H1 (cell line): ENCODE results near the gene TPP2. TPM values are rescaled to one million over a fixed set of nuclear protein-coding genes. Genes with fewer than 3 reads are reported as not detected.

Source experiments
- CTCF ChIA-PET: fragments of 300-600 bp; sonication (Branson Sonifier 250); formaldehyde crosslinking; loops from one replicate; lab custom pipeline; 2021; ENCODE audit not compliant: partially characterized antibody; lab: Charles Lee
- POLR2A ChIA-PET: fragments of 300-600 bp; sonication (Branson Sonifier 250); formaldehyde crosslinking; loops from one replicate; lab custom pipeline; 2021; ENCODE audit warnings: inconsistent platforms; ENCODE audit not compliant: partially characterized antibody; lab: Charles Lee
- DNase-seq, 2 experiments: peaks; one replicate each; pipeline versions ENCODE4 v3.0.0 to v3.0.0-alpha.2; 2010 to 2022; ENCODE audit warnings: low spot score in 2 of 2, low read depth in 1 of 2, mixed read lengths in 1 of 2
- FAIRE-seq: peaks from 2 replicates; lab custom pipeline; 2011; peaks lifted over from hg19 to GRCh38; lab: Jason Lieb, UNC
- H2AFZ ChIP-seq: 2 replicates; pipeline ENCODE4 v1.8.1; 2012; ENCODE audit warnings: low read length, inconsistent platforms
- H2AK5ac ChIP-seq: 2 replicates; pipeline ENCODE4 v1.6.1; 2013; ENCODE audit warnings: low read depth, low read length
- H2BK120ac ChIP-seq: replicated peaks from 2 replicates; pipeline ENCODE3; 2013; ENCODE audit warnings: low read depth, low read length, inconsistent platforms
- H2BK12ac ChIP-seq: 2 replicates; pipeline ENCODE4 v1.6.1; 2013; ENCODE audit warnings: low read depth, low read length
- H2BK15ac ChIP-seq: 2 replicates; pipeline ENCODE4 v1.6.1; 2013; ENCODE audit warnings: low read length
- H2BK20ac ChIP-seq: 2 replicates; pipeline ENCODE4 v1.6.1; 2013; ENCODE audit warnings: low read length
- H2BK5ac ChIP-seq: 2 replicates; pipeline ENCODE4 v1.6.1; 2013; ENCODE audit warnings: low read depth, low read length
- H3K14ac ChIP-seq: 2 replicates; pipeline ENCODE4 v1.6.1; 2013; ENCODE audit warnings: inconsistent platforms; ENCODE audit not compliant: insufficient read length
- H3K18ac ChIP-seq: 2 replicates; pipeline ENCODE4 v1.6.1; 2013; ENCODE audit warnings: low read length; ENCODE audit errors: extremely low read depth
- H3K23ac ChIP-seq: 2 replicates; pipeline ENCODE4 v1.6.1; 2013; ENCODE audit warnings: inconsistent platforms; ENCODE audit not compliant: insufficient read length
- H3K23me2 ChIP-seq: 2 replicates; pipeline ENCODE4 v1.6.1; 2013; ENCODE audit warnings: low read depth, low read length
- H3K27ac ChIP-seq: 2 replicates; pipeline ENCODE4 v1.6.1; 2011; ENCODE audit warnings: low read depth, low read length, inconsistent platforms
- H3K27me3 ChIP-seq, 4 experiments: replicated peaks in 1 of 4; 1 replicate in 1 of 4; 2 replicates in 3 of 4; pipeline versions ENCODE4 v1.6.1 to v1.8.1; 2011 to 2013; ENCODE audit warnings: low read length in 3 of 4, mild to moderate bottlenecking in 3 of 4, inconsistent platforms in 2 of 4, mixed read lengths in 2 of 4, moderate library complexity in 1 of 4; ENCODE audit not compliant: control insufficient read depth in 3 of 4, insufficient read depth in 3 of 4; ENCODE audit errors: extremely low read depth in 1 of 4
- H3K36me3 ChIP-seq, 4 experiments: 2 replicates each; pipeline versions ENCODE4 v1.6.1 to v1.8.1; 2011 to 2013; ENCODE audit warnings: mild to moderate bottlenecking in 4 of 4, low read length in 3 of 4, moderate library complexity in 2 of 4, control low read depth in 1 of 4, inconsistent platforms in 1 of 4; ENCODE audit not compliant: insufficient read depth in 4 of 4, control insufficient read depth in 2 of 4
- H3K4ac ChIP-seq: replicated peaks from 2 replicates; pipeline ENCODE3; 2013; ENCODE audit warnings: low read length, low read depth, mixed read lengths, inconsistent platforms; ENCODE audit not compliant: insufficient read length
- H3K4me1 ChIP-seq, 4 experiments: replicated peaks in 1 of 4; 1 replicate in 1 of 4; 2 replicates in 3 of 4; pipeline versions ENCODE4 v1.6.1 to v1.8.1; 2011 to 2013; ENCODE audit warnings: low read length in 3 of 4, inconsistent platforms in 2 of 4, mixed read lengths in 1 of 4; ENCODE audit not compliant: insufficient read depth in 4 of 4, control insufficient read depth in 3 of 4
- H3K4me2 ChIP-seq, 2 experiments: 2 replicates each; pipeline versions ENCODE4 v1.6.1 to v1.8.1; 2011 to 2013; ENCODE audit warnings: low read depth in 2 of 2, low read length in 2 of 2, control low read depth in 1 of 2, inconsistent platforms in 1 of 2, mild to moderate bottlenecking in 1 of 2; ENCODE audit not compliant: insufficient read depth in 1 of 2
- H3K4me3 ChIP-seq, 4 experiments: fragments of 200-600, 300-600 bp in 1 of 4; sonication (generic), shearing (Covaris generic), sonication (Bioruptor Twin) in 1 of 4; 2 replicates each; pipeline versions ENCODE4 v1.5.1 to v1.8.1; 2011 to 2016; ENCODE audit warnings: low read length in 4 of 4, low read depth in 3 of 4, control low read depth in 2 of 4, inconsistent platforms in 2 of 4, mild to moderate bottlenecking in 2 of 4, mixed read lengths in 1 of 4, moderate library complexity in 1 of 4; ENCODE audit not compliant: insufficient read depth in 2 of 4; ENCODE audit errors: extremely low read depth in 1 of 4
- H3K56ac ChIP-seq: replicated peaks from 2 replicates; pipeline ENCODE3; 2013; ENCODE audit warnings: low read depth, mild to moderate bottlenecking, mixed read lengths, low read length, inconsistent platforms; ENCODE audit not compliant: insufficient read length
- H3K79me1 ChIP-seq: 2 replicates; pipeline ENCODE4 v1.6.1; 2013; ENCODE audit warnings: low read depth, low read length, control low read depth
- H3K79me2 ChIP-seq, 2 experiments: 2 replicates each; pipeline versions ENCODE4 v1.6.1 to v1.8.1; 2012 to 2013; ENCODE audit warnings: low read length in 2 of 2, mild to moderate bottlenecking in 2 of 2, inconsistent platforms in 1 of 2; ENCODE audit not compliant: insufficient read depth in 2 of 2, control insufficient read depth in 1 of 2
- H3K9ac ChIP-seq, 4 experiments: replicated peaks in 1 of 4; 1 replicate in 1 of 4; 2 replicates in 3 of 4; pipeline versions ENCODE4 v1.6.1 to v1.8.1; 2011 to 2013; ENCODE audit warnings: low read depth in 3 of 4, low read length in 3 of 4, control low read depth in 2 of 4, mild to moderate bottlenecking in 2 of 4, moderate library complexity in 2 of 4, inconsistent platforms in 1 of 4; ENCODE audit errors: extremely low read depth in 1 of 4
- H3K9me3 ChIP-seq, 2 experiments: 2 replicates each; pipeline versions ENCODE4 v1.6.1 to v1.8.1; 2012 to 2013; ENCODE audit warnings: mild to moderate bottlenecking in 2 of 2, moderate library complexity in 2 of 2, control low read depth in 1 of 2, inconsistent platforms in 1 of 2, low read depth in 1 of 2, low read length in 1 of 2, mixed read lengths in 1 of 2; ENCODE audit not compliant: insufficient read depth in 2 of 2
- H4K20me1 ChIP-seq, 2 experiments: replicated peaks in 1 of 2; 2 replicates each; pipeline versions ENCODE3 to v1.8.1; 2011 to 2013; ENCODE audit warnings: inconsistent platforms in 2 of 2, low read length in 2 of 2, mild to moderate bottlenecking in 1 of 2; ENCODE audit not compliant: insufficient read depth in 2 of 2, control insufficient read depth in 1 of 2
- H4K5ac ChIP-seq: 2 replicates; pipeline ENCODE4 v1.6.1; 2013; ENCODE audit warnings: low read length, low read depth, mixed read lengths, inconsistent platforms; ENCODE audit not compliant: insufficient read length
- H4K8ac ChIP-seq: 2 replicates; pipeline ENCODE4 v1.8.0; 2013; ENCODE audit warnings: mild to moderate bottlenecking, moderate library complexity, low read length, inconsistent platforms; ENCODE audit not compliant: insufficient read depth; ENCODE audit errors: extremely low read depth
- H4K91ac ChIP-seq: replicated peaks from 2 replicates; pipeline ENCODE3; 2013; ENCODE audit warnings: low read length, mixed read lengths, inconsistent platforms; ENCODE audit not compliant: insufficient read length
- CBX8 ChIP-seq: fragments of 300-800, 300-1000 bp; sonication (generic); IDR thresholded peaks from 2 replicates; pipeline ENCODE4 v1.7.1; 2016; ENCODE audit warnings: low read depth, low read length, borderline replicate concordance
- CEBPB ChIP-seq: IDR thresholded peaks from 2 replicates; pipeline ENCODE4 v1.6.1; 2012; ENCODE audit warnings: low read depth, low read length
- RBBP5 ChIP-seq: IDR thresholded peaks from 2 replicates; pipeline ENCODE4 v1.7.1; 2012; ENCODE audit warnings: low read depth, mild to moderate bottlenecking, inconsistent platforms, low read length, moderate library complexity, borderline replicate concordance
- RFX5 ChIP-seq: IDR thresholded peaks from 2 replicates; pipeline ENCODE4 v1.6.1; 2011; ENCODE audit warnings: low read depth, low read length, improper control_type of control experiment, borderline replicate concordance
- SAP30 ChIP-seq: fragments of 300-600 bp; sonication (generic); IDR thresholded peaks from 2 replicates; pipeline ENCODE4 v1.7.1; 2012; ENCODE audit warnings: low read length, moderate library complexity, mild to moderate bottlenecking, inconsistent platforms; ENCODE audit not compliant: insufficient read depth, insufficient replicate concordance
- SIRT6 ChIP-seq: IDR thresholded peaks from one replicate; pipeline ENCODE4 v1.7.1; 2012; ENCODE audit warnings: low read length, inconsistent platforms
- TAF7 ChIP-seq: optimal IDR thresholded peaks from 2 replicates; pipeline ENCODE3; 2011; ENCODE audit warnings: low read depth, mild to moderate bottlenecking, inconsistent platforms, low read length, moderate library complexity, borderline replicate concordance
- WGBS, 2 experiments: shearing (Covaris generic) in 1 of 2; methylation state at CpG; one replicate each; pipeline versions ENCODE4 v1.1.6 to v1.1.7; 2013 to 2015; ENCODE audit warnings: low lambda C conversion rate in 2 of 2, mixed read lengths in 2 of 2, inconsistent platforms in 1 of 2, low coverage in 1 of 2, missing lambda C conversion rate in 1 of 2; ENCODE audit not compliant: insufficient replicate concordance in 2 of 2, insufficient coverage in 1 of 2, insufficient read length in 1 of 2; ENCODE audit errors: extremely low coverage in 1 of 2, missing lambda C conversion rate in 1 of 2; 5-methylcytosine and 5-hydroxymethylcytosine counted together
- polyA plus RNA-seq, 7 experiments: library from polyadenylated mRNA; depleted of rRNA in 3 of 7; stranded (reverse) in 5 of 7; unstranded in 2 of 7; fragments of >200 nt in 5 of 7; fragments of 200-250 nt in 2 of 7; gene quantifications; 1 replicate in 5 of 7; 2 replicates in 1 of 7; 4 replicates in 1 of 7; pipeline versions ENCODE4 v1.2.1 to v1.2.3, GENCODE V29; 2011 to 2013; ENCODE audit warnings: missing spikeins in 2 of 7, mixed read lengths in 2 of 7
- total RNA-seq: library from RNA; stranded (reverse); fragmentation: NEBNext Ultra II Directional; extraction: Animal tissue kit (Norgen Biotek cat#: 25700); gene quantifications from 2 replicates; pipeline ENCODE4 v1.2.1, GENCODE V29; 2021

The TPP2 gene
- total and polyA plus RNA-seq, 2 of the 8 experiments (the other 6 are each of a cell fraction or from before 2014, with no cell fraction given): 15.9 to 85.7 TPM

DNA sequence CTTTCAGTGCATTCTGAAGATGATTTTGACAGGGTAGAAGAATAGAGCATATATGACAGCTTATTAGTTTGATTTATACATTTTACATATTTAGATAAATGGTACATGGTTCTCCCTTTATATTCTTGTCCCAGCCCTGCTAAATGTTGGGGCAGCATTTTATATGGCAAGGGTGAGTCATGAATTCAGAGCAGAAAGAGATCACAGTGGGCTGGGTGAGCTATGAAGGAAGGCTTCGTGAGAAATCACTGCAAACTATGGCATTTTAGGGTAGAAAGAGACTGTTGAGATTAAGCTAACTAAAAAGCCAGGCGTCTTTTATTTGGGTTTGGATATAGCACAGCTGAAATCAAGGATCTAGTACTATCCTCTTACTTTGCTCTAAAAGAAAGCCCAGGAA is 122.0 kb downstream of the TPP2 start:
- 86% methylated on average over 2 of the region's 2 CpGs; no CpG with 5 or more reads in 1 of the 2 experiments for WGBS, 2 experiments
- Histone ChIP-seq H3K4me3 (no peak overlapping the region), H4K20me1 (no peaks in the 10 kb centered on the region), H3K18ac (no peak overlapping the region), H2BK5ac (no peak overlapping the region), H4K91ac (no peak overlapping the region), H3K14ac (no peak overlapping the region), H3K27ac (no peak overlapping the region), H2BK120ac (no peak overlapping the region), H3K36me3 (no peaks in the 10 kb centered on the region), H4K5ac (no peak overlapping the region), H3K23me2 (peaks cover 2% of the 10 kb centered on the region; the same call in 1 of the 2 replicates), H3K79me1 (no peaks in the 10 kb centered on the region), H3K79me2 (no peaks in the 10 kb centered on the region), H3K4me2 (no peak overlapping the region), H3K23ac (no peak overlapping the region), H2BK15ac (no peak overlapping the region), H2BK12ac (no peak overlapping the region), H3K4me1 (no peaks in the 10 kb centered on the region), H3K56ac (no peak overlapping the region), H3K27me3 (no peaks in the 10 kb centered on the region), H3K4ac (no peak overlapping the region), H3K9ac (no peak overlapping the region), H3K9me3 (no peaks in the 10 kb centered on the region), H2AK5ac (no peak overlapping the region), H2BK20ac (no peak overlapping the region), H4K8ac (no peak overlapping the region), H2AFZ (no peak overlapping the region)
- TF ChIP-seq SAP30: no peak
- TF ChIP-seq TAF7: no peak
- TF ChIP-seq CBX8: no peak
- TF ChIP-seq RBBP5: no peak
- no peak for TF ChIP-seq RFX5
- TF ChIP-seq SIRT6: no peak
- TF ChIP-seq CEBPB: no peak
- FAIRE-seq: no peak
- ChIA-PET POLR2A (no interaction called here), CTCF (interaction anchor here (0.8 to 1.5 kb wide), 2 partner anchors 11 to 21 kb away, joined by 3 read pairs; no protein-coding TSS in a partner anchor)
- DNase-seq: no peak
